Measurements from ENCODE around the gene SMG6.

DNA sequence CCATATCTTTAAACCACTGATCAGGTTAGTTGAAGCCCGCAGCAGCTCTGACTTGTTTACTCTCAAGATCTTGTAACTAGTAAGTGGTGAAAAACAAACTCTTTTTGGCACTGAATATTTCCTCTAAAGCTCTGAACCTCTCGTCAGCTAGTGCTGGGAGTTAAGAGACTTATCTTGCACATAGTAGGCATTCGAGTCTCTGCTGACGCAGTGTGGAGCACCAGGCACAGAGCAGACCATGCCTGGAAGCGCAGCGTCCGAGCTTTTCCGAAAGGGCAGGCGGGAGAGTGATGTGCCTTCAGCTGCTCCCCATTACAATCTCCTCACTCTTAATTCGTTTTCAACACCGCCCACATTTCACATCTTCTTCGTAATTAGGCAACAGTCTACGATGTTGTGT, 63.0 kb downstream of the SMG6 start:
- TF ChIP-seq, protein P1, sequence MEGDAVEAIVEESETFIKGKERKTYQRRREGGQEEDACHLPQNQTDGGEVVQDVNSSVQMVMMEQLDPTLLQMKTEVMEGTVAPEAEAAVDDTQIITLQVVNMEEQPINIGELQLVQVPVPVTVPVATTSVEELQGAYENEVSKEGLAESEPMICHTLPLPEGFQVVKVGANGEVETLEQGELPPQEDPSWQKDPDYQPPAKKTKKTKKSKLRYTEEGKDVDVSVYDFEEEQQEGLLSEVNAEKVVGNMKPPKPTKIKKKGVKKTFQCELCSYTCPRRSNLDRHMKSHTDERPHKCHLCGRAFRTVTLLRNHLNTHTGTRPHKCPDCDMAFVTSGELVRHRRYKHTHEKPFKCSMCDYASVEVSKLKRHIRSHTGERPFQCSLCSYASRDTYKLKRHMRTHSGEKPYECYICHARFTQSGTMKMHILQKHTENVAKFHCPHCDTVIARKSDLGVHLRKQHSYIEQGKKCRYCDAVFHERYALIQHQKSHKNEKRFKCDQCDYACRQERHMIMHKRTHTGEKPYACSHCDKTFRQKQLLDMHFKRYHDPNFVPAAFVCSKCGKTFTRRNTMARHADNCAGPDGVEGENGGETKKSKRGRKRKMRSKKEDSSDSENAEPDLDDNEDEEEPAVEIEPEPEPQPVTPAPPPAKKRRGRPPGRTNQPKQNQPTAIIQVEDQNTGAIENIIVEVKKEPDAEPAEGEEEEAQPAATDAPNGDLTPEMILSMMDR (IDR thresholded peaks at IDR 0.05) = no peak
- no peak for TF ChIP-seq POLR2A (IDR thresholded peaks at IDR 0.05)

Measured in uterus (tissue), 2 donors.